ENCODE results near the gene AMZ2. TPM values are rescaled to one million over a fixed set of nuclear protein-coding genes. Genes with fewer than 3 reads are reported as not detected.
A peak's percentile ranks its signal among the peaks of the same experiment; 100 is the strongest.
"Not testable (repeated sequence)": the region's sequence is repeated elsewhere in the genome, so short reads cannot be mapped to it uniquely, and the experiment has no call there.

AMZ2 gene
- total RNA-seq, 2 donors from 2014 or later: 64.0 to 89.4 TPM

GRCh38 chr17:68222606-68223005, 25.2 kb upstream of the AMZ2 start:
- no peaks in the 10 kb centered on the region for H3K27me3 Mint-ChIP-seq (ENCODE audit: insufficient read depth)
- no peak overlapping the region for H3K4me3 Mint-ChIP-seq
- no peaks in the 10 kb centered on the region for H3K9me3 ChIP-seq (ENCODE audit: control insufficient read depth, low read length)
- H3K27ac Mint-ChIP-seq: no peak overlapping the region
- H3K9me3 Mint-ChIP-seq: peaks cover 3% of the 10 kb centered on the region
- no peak overlapping the region for H3K4me3 ChIP-seq (ENCODE audit: low read length)
- H3K27me3 ChIP-seq (ENCODE audit: control insufficient read depth, insufficient read depth, low read length, poor library complexity, severe bottlenecking): no peaks in the 10 kb centered on the region
- no peak overlapping the region for H3K9ac ChIP-seq (ENCODE audit: extremely low read depth, low read length, poor library complexity, severe bottlenecking)
- DNase-seq: no peak
- 81 to 82% methylated on average over 8 of the region's 8 CpGs for WGBS, 2 experiments (ENCODE audit: insufficient coverage in 1 of 2, insufficient read length in 1 of 2)
- TF ChIP-seq, protein P1, sequence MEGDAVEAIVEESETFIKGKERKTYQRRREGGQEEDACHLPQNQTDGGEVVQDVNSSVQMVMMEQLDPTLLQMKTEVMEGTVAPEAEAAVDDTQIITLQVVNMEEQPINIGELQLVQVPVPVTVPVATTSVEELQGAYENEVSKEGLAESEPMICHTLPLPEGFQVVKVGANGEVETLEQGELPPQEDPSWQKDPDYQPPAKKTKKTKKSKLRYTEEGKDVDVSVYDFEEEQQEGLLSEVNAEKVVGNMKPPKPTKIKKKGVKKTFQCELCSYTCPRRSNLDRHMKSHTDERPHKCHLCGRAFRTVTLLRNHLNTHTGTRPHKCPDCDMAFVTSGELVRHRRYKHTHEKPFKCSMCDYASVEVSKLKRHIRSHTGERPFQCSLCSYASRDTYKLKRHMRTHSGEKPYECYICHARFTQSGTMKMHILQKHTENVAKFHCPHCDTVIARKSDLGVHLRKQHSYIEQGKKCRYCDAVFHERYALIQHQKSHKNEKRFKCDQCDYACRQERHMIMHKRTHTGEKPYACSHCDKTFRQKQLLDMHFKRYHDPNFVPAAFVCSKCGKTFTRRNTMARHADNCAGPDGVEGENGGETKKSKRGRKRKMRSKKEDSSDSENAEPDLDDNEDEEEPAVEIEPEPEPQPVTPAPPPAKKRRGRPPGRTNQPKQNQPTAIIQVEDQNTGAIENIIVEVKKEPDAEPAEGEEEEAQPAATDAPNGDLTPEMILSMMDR (conservative IDR thresholded peaks at IDR 0.05): no peak
- no peak overlapping the region for H3K27ac ChIP-seq (ENCODE audit: low read depth, low read length)
- no peaks in the 10 kb centered on the region for H3K4me1 ChIP-seq (ENCODE audit: control insufficient read depth, insufficient read depth, low read length)
- H3K4me1 Mint-ChIP-seq: no peaks in the 10 kb centered on the region
- no peaks in the 10 kb centered on the region for H3K36me3 ChIP-seq (ENCODE audit: control insufficient read depth, insufficient read depth, low read length)
- peaks cover 46% of the 10 kb centered on the region for H3K36me3 Mint-ChIP-seq (ENCODE audit: low read depth)

GRCh38 chr17:68225055-68225454, 22.8 kb upstream of the AMZ2 start:
- peaks cover 36% of the 10 kb centered on the region for H3K36me3 Mint-ChIP-seq (ENCODE audit: low read depth)
- H3K27ac ChIP-seq (ENCODE audit: low read depth, low read length); H3K36me3 ChIP-seq (ENCODE audit: control insufficient read depth, insufficient read depth, low read length); H3K27me3 ChIP-seq (ENCODE audit: control insufficient read depth, insufficient read depth, low read length, poor library complexity, severe bottlenecking); H3K4me1 ChIP-seq (ENCODE audit: control insufficient read depth, insufficient read depth, low read length); H3K9ac ChIP-seq (ENCODE audit: extremely low read depth, low read length, poor library complexity, severe bottlenecking); H3K27ac Mint-ChIP-seq; H3K4me3 Mint-ChIP-seq; H3K9me3 ChIP-seq (ENCODE audit: control insufficient read depth, low read length); DNase-seq; H3K4me1 Mint-ChIP-seq; H3K9me3 Mint-ChIP-seq; H3K4me3 ChIP-seq (ENCODE audit: low read length); H3K27me3 Mint-ChIP-seq (ENCODE audit: insufficient read depth): not testable (repeated sequence)
- WGBS, 2 experiments (ENCODE audit: insufficient coverage in 1 of 2, insufficient read length in 1 of 2): 92 to 100% methylated on average over 2 to 4 of the region's 4 CpGs

- H3K36me3 ChIP-seq (ENCODE audit: control insufficient read depth, insufficient read depth, low read length); H3K27me3 ChIP-seq (ENCODE audit: control insufficient read depth, insufficient read depth, low read length, poor library complexity, severe bottlenecking); H3K4me1 Mint-ChIP-seq; H3K9me3 Mint-ChIP-seq; H3K4me3 Mint-ChIP-seq; H3K4me1 ChIP-seq (ENCODE audit: control insufficient read depth, insufficient read depth, low read length); H3K9ac ChIP-seq (ENCODE audit: extremely low read depth, low read length, poor library complexity, severe bottlenecking); DNase-seq; H3K9me3 ChIP-seq (ENCODE audit: control insufficient read depth, low read length); H3K27me3 Mint-ChIP-seq (ENCODE audit: insufficient read depth); H3K27ac ChIP-seq (ENCODE audit: low read depth, low read length); H3K4me3 ChIP-seq (ENCODE audit: low read length): not testable (repeated sequence)
- peaks cover 20% of the 10 kb centered on the region for H3K36me3 Mint-ChIP-seq (ENCODE audit: low read depth)
- H3K27ac Mint-ChIP-seq: peak overlapping the region; percentile 44
- WGBS, 2 experiments (ENCODE audit: insufficient coverage in 1 of 2, insufficient read length in 1 of 2): 78 to 87% methylated on average over 7 to 9 of the region's 9 CpGs
Measured at GRCh38 chr17:68228039-68228680, 19.7 kb upstream of the AMZ2 start.

GRCh38 chr17:68228817-68229570, 18.8 kb upstream of the AMZ2 start:
- H3K9me3 ChIP-seq (ENCODE audit: control insufficient read depth, low read length): no peaks in the 10 kb centered on the region
- 86 to 100% methylated on average over 6 to 17 of the region's 17 CpGs for WGBS, 2 experiments (ENCODE audit: insufficient coverage in 1 of 2, insufficient read length in 1 of 2)
- H3K27me3 ChIP-seq (ENCODE audit: control insufficient read depth, insufficient read depth, low read length, poor library complexity, severe bottlenecking): no peaks in the 10 kb centered on the region
- Mint-ChIP-seq H3K9me3 (no peaks in the 10 kb centered on the region), H3K4me3 (no peak overlapping the region), H3K27ac (no peak overlapping the region), H3K27me3 (ENCODE audit: insufficient read depth) (no peaks in the 10 kb centered on the region), H3K36me3 (ENCODE audit: low read depth) (peaks cover 18% of the 10 kb centered on the region), H3K4me1 (no peaks in the 10 kb centered on the region)
- no peak for DNase-seq
- H3K9ac ChIP-seq (ENCODE audit: extremely low read depth, low read length, poor library complexity, severe bottlenecking): no peak overlapping the region
- TF ChIP-seq, protein P1 (conservative IDR thresholded peaks at IDR 0.05): no peak
- H3K36me3 ChIP-seq (ENCODE audit: control insufficient read depth, insufficient read depth, low read length): no peaks in the 10 kb centered on the region
- H3K4me1 ChIP-seq (ENCODE audit: control insufficient read depth, insufficient read depth, low read length): no peaks in the 10 kb centered on the region
- no peak overlapping the region for H3K4me3 ChIP-seq (ENCODE audit: low read length)
- no peak overlapping the region for H3K27ac ChIP-seq (ENCODE audit: low read depth, low read length)
